GM12891 (cell line): ENCODE data around the gene EIPR1.

Experiments
- DNase-seq: peaks from one replicate; pipeline ENCODE4 v3.0.0; 2011; ENCODE audit warnings: low spot score; ENCODE audit not compliant: insufficient read length
- FAIRE-seq: peaks from 2 replicates; lab custom pipeline; 2011; peaks lifted over from hg19 to GRCh38; lab: Jason Lieb, UNC
- PAX5 ChIP-seq: IDR thresholded peaks from 2 replicates; pipeline ENCODE4 v1.6.1; 2011; ENCODE audit warnings: low read length, moderate library complexity, mild to moderate bottlenecking; ENCODE audit not compliant: insufficient read depth, severe bottlenecking
- POLR2A ChIP-seq: IDR thresholded peaks from 2 replicates; pipeline ENCODE4 v1.6.1; 2011; ENCODE audit warnings: low read depth, low read length, control low read depth
- POLR2AphosphoS5 ChIP-seq: IDR thresholded peaks from 2 replicates; pipeline ENCODE4 v1.6.1; 2011; ENCODE audit warnings: low read depth, low read length, control low read depth
- POU2F2 ChIP-seq: IDR thresholded peaks from 2 replicates; pipeline ENCODE4 v1.6.1; 2011; ENCODE audit warnings: low read depth, mild to moderate bottlenecking, control low read depth, low read length, moderate library complexity
- SPI1 ChIP-seq: IDR thresholded peaks from 2 replicates; pipeline ENCODE4 v1.6.1; 2011; ENCODE audit warnings: low read depth, low read length, control low read depth
- TAF1 ChIP-seq: IDR thresholded peaks from 2 replicates; pipeline ENCODE4 v1.6.1; 2011; ENCODE audit warnings: low read depth, low read length, control low read depth

The EIPR1 gene

DNA sequence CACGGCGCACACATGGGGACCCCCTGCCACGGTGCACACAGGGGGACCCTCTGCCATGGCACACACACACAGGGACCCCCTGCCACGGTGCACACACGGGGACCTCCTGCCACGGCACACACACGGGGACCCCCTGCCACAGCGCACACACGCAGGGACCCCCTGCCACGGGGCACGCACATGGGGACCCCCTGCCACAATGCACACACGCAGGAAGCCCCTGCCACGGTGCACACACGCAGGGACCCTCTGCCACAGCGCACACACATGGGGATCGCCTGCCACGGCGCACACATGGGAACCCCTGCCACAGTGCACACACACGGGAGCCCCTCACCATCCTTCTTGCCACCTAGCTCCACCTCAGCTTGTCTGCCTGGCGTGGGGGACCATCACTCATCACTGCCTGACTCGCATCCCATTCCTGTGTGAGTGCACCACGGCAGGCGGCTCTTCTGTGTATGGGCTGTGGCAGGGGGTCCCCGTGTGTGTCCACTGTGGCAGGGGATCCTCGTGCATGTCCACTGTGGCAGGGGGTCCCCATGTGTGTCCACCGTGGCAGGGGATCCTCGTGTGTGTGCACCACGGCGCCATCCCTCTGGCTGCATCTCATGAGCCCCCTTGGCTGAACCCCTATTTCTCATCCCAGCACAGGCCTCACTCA lies 206.7 kb downstream of the EIPR1 start:
- TF ChIP-seq POU2F2 (no peak), TAF1 (no peak), PAX5 (no peak), POLR2AphosphoS5 (no peak), POLR2A (no peak), SPI1 (no peak)
- DNase-seq (no peak), FAIRE-seq (no peak)

DNA sequence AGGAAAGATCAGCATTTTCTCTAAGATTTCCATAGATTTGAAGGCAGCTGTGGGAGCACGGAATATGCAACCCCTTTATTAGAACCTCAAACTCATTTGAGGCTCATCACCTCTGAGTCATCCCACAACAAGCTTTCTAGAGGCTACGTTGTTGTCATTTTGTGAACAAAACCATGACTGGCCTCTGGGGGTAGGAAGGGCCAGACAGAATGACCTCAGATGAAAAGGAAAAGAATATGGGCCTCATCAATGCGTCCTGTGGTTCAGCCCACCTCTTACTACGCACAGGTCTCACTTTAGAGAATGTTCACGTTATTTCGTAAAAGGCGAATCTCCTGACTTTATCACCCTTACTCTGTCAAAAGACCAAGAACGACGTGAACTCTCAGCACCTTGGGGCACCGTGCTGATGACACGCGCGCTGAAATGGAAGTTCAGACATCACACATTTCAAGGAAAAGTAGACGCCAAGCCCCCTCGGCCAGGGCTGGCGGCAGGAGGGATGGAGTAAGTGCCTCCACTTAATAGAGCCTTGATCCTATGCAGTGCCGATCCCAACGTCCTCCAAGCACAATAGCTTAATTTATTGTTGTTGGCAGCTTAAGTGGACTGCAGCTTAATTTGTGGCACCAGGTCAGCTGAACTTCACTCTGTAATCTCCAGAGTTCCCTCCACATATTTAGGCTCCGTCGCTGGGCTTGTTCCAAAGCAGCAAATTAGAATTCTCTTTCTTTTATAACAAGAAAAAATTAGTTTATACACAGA lies 208.3 kb downstream of the EIPR1 start:
- FAIRE-seq (no peak), DNase-seq (no peak)
- TF ChIP-seq TAF1: no peak
- TF ChIP-seq SPI1: no peak
- TF ChIP-seq POLR2A: no peak
- TF ChIP-seq POU2F2: no peak
- no peak for TF ChIP-seq PAX5
- no peak for TF ChIP-seq POLR2AphosphoS5

DNA sequence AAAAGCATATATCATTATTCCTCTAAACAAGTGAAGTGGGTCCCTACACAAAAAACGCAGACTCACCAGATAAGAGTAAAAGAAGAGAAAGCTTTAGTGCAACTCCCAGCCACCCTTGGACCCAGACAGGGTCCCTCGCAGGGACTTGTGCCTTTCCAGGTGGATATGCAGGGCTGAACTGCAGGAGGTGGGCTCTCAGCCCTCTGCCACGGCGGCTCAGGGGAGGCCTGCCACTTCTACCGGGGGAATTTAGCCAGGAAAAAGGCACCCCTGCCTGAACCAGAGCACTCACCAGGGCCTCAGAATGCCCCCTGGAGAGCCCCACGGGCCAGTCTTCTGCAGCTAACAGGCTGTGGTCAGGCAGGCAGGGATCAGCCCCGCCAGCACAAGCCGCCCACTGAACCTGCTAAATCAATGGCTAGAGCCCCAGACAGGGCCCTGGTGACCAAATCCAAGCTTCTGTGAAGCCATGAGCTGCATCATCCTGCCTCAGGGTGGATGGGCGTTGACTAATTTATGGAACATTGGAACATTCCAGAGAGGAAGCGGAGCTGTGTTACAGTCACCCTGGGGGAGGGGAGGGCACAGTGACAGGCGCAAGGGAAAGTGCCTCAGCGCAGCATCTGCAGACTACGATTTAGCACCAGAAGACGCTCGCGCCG lies 209.3 kb downstream of the EIPR1 start:
- FAIRE-seq (no peak), DNase-seq (no peak)
- no peak for TF ChIP-seq POU2F2

DNA sequence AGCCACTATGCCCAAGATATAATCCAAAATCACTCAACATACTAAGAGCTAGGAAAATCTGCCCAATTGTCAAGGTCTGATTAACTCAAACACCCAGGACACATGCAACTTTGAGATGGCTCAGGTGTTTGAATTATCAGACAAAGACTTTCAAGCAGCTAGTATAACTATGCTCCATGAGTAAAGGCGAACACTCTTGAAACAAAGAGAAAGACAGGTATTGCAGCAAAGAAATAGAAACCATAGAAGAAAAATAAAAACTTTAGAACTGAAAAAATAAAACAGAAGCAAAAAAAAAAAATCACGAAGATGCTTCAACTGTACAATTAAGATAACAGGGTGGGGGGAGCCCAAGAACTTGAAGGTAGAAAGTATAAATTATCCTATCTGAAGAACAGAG lies 214.2 kb downstream of the EIPR1 start:
- DNase-seq (no peak), FAIRE-seq (no peak)
- TF ChIP-seq POLR2A (no peak), POU2F2 (no peak), SPI1 (no peak), PAX5 (no peak), TAF1 (no peak), POLR2AphosphoS5 (no peak)

DNA sequence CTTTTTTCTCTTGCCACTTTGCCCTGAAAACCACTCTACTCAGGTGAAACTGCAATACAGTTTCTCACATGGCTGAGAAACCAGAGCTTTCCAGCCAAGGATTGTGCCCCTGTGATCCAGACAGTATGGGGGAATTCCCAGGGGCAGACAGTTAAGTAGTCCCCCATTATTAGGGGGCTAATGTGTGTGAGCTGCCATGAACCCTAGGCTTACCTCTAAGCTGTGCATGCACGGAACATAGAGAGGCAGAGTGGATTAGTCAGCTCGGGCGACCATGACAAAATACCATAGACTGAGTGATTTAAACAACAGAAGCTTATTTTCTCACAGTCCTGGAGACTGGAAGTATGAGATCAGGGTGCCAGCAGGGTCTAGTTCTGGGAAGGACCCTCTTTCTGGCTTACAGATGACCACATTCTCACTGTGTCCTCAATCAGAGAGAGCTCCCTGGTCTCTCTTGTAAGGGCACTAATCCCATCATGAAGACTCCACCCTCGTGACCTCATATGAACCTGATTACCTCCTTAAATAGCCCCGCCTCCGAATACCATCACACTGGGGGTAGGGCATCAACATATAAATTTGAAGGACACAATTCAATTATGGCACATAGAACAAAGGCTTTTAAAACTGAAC lies 215.1 kb downstream of the EIPR1 start:
- TF ChIP-seq POLR2AphosphoS5 (no peak), POLR2A (no peak), PAX5 (no peak), TAF1 (no peak), SPI1 (no peak), POU2F2 (no peak)
- no peak for FAIRE-seq
- no peak for DNase-seq

DNA sequence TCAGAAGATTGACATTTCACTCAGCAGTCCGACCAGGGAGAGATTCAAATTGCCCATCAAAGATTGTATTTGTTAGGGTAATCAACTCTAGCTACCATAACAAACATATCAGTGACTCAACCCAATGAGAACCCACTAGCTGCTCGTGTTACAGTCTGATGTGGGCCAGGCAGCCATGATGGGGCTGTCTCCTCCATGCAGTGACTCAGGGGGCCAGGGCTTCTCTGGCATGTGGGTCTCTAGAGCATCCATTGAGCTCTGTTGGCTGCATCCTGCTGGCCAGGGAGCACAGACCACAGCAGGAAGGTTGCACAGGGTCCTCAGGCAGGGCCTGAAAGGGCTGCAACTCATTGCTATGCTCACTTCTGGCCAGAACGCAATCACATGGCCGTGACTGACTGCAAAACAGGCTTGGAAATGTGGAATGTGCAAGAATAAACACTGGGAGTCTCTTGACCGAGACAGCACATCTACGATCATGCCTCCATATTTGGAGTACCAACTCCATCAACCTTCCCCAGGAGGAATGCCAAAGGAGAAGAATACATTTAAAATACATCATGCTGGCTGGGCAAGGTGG lies 216.8 kb downstream of the EIPR1 start:
- TF ChIP-seq POU2F2 (no peak), POLR2A (no peak), TAF1 (no peak), SPI1 (no peak), PAX5 (no peak), POLR2AphosphoS5 (no peak)
- FAIRE-seq (no peak), DNase-seq (no peak)

DNA sequence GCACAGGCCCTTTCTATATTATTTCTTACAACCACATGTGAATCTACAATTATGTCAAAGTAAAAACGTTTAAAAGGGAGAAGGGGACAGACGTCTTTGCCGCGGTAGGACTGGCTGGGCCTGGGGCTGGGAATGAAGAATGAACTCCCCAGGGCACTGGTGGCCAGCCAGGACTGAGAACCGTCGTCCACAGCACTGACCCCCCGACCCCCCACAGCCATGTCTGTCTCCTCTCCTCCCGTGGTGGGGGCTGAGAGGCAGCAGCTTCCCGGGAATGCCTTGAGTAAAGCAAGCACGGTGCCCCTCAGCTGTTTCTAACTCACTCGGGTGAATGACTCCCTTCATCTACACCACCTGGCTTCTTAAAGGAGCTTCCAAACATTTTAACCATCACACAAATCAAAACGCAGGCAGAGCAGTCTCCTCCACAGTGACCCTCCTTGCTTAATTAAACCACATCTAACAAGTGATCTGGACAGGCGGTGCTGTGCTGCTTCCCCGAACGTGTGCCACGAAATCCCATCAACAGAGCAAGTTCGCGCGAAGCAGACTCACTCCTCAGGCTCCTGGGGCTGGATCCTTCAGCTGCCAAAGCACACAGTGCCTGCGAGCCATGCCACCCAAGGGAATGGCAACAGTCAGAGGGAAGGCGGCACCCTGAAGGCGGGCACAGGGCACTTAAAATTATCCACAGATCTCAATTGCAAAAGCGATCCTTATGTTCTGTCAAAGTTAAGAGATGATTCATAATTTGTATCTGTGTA lies 217.7 kb downstream of the EIPR1 start:
- DNase-seq: no peak
- no peak for FAIRE-seq
- TF ChIP-seq POU2F2: no peak
- TF ChIP-seq PAX5: no peak
- TF ChIP-seq TAF1: no peak
- TF ChIP-seq SPI1: no peak
- TF ChIP-seq POLR2AphosphoS5: no peak

DNA sequence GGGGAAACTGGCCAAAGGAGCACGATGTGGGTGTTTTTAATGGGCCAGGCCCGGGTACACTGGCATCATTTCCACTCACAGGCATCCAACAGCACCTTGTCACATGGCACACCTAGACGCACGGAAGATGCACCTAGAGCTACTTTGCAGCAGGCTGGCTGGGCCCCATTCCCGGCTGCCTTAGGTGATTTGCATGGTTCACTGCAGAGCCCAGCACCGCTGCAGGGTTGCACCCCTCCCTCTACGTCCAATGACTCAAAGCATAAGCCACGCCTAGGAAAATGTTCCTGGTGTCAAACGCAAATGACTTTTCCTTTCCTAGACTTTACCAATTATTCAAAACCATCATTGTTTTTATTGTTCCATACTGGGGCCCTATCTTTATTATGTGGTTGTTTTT lies 222.9 kb downstream of the EIPR1 start:
- FAIRE-seq (no peak), DNase-seq (no peak)
- TF ChIP-seq POU2F2 (no peak), POLR2A (no peak), TAF1 (no peak)

DNA sequence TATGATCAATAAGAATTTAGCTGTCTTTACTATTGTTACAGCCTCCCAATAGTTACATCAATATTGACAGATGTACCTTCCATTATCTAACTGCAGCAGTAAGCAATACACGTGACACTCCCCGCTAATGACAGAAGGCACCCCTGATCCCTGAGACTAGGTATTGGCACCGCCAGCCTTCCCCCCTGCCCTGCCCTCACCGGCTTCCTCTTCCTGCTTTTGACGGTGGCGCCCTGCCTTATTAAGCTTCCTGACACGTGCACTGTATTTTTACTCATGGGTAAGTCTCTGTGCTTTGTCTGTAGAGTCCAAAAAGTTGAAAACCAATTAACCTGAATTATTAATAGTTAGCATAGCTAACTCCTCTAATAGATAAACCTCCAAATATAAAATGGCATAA lies 223.5 kb downstream of the EIPR1 start:
- DNase-seq: no peak
- no peak for FAIRE-seq
- TF ChIP-seq PAX5 (no peak), POU2F2 (no peak), TAF1 (no peak), POLR2A (no peak), POLR2AphosphoS5 (no peak), SPI1 (no peak)
